PC-9 (cell line): ENCODE measurements around the gene ADH7. TPM values are rescaled to one million over a fixed set of nuclear protein-coding genes. Genes with fewer than 3 reads are reported as not detected.

Experiments
- BruUV-seq: library from RNA; stranded (reverse); fragments of 400-500 nt; replicated peaks from 2 replicates; lab custom pipeline; 2021; lab: Mats Ljungman, UMichigan
- CTCF ChIA-PET: fragments of 300-600 bp; sonication (Branson Sonifier 250); formaldehyde crosslinking; loops from one replicate; lab custom pipeline; 2022; ENCODE audit warnings: antibody characterized with exemption; lab: Charles Lee
- POLR2A ChIA-PET: fragments of 300-600 bp; sonication (Branson Sonifier 250); formaldehyde crosslinking; loops from one replicate; lab custom pipeline; 2022; ENCODE audit warnings: antibody characterized with exemption; ENCODE audit not compliant: unreplicated experiment; lab: Charles Lee
- DNase-seq, 2 experiments: peaks; one replicate each; pipeline versions ENCODE4 v3.0.0 to v3.0.0-alpha.2; 2015 to 2022; ENCODE audit warnings: mixed read lengths in 1 of 2
- H2AFZ ChIP-seq: fragments of 200-600 bp; sonication (generic); 2 replicates; pipeline ENCODE4 v1.8.1; 2017; ENCODE audit warnings: antibody characterized with exemption
- H3F3A ChIP-seq: fragments of 200-600 bp; sonication (generic); 2 replicates; pipeline ENCODE4 v1.8.1; 2017; ENCODE audit warnings: antibody characterized with exemption, mild to moderate bottlenecking, low read depth; ENCODE audit not compliant: insufficient read depth
- H3K27ac ChIP-seq: fragments of 200-600 bp; sonication (generic); 2 replicates; pipeline ENCODE4 v1.6.1; 2016; ENCODE audit warnings: mixed run types
- H3K27me3 ChIP-seq: fragments of 200-600 bp; sonication (generic); 2 replicates; pipeline ENCODE4 v1.6.1; 2016; ENCODE audit warnings: low read depth, mixed run types; ENCODE audit not compliant: insufficient read depth
- H3K36me3 ChIP-seq: fragments of 200-600 bp; sonication (generic); 2 replicates; pipeline ENCODE4 v1.6.1; 2016; ENCODE audit warnings: low read depth, mixed run types
- H3K4me1 ChIP-seq: fragments of 200-600 bp; sonication (generic); replicated peaks from 2 replicates; pipeline ENCODE4 v1.6.1; 2016; ENCODE audit warnings: mixed run types; ENCODE audit not compliant: insufficient read depth
- H3K4me2 ChIP-seq: fragments of 200-600 bp; sonication (generic); 2 replicates; pipeline ENCODE4 v1.6.1; 2017; ENCODE audit warnings: mixed run types
- H3K4me3 ChIP-seq: fragments of 200-600 bp; sonication (generic); 2 replicates; pipeline ENCODE4 v1.6.1; 2016; ENCODE audit warnings: mixed run types
- H3K79me2 ChIP-seq: fragments of 200-600 bp; sonication (generic); 2 replicates; pipeline ENCODE4 v1.6.1; 2017; ENCODE audit warnings: low read depth, mixed run types
- H3K9me2 ChIP-seq: fragments of 200-600 bp; sonication (generic); 2 replicates; pipeline ENCODE4 v1.8.1; 2017; ENCODE audit warnings: mild to moderate bottlenecking; ENCODE audit not compliant: insufficient read depth
- H3K9me3 ChIP-seq: fragments of 200-600 bp; sonication (generic); 2 replicates; pipeline ENCODE4 v1.8.1; 2016; ENCODE audit warnings: low read depth; ENCODE audit not compliant: insufficient read depth
- H4K20me1 ChIP-seq: fragments of 200-600 bp; sonication (generic); 2 replicates; pipeline ENCODE4 v1.8.1; 2017; ENCODE audit not compliant: insufficient read depth
- CTCF ChIP-seq: fragments of 200-600 bp; sonication (generic); conservative IDR thresholded peaks from 2 replicates; pipeline ENCODE4 v1.6.1; 2017; ENCODE audit warnings: mixed run types, antibody characterized with exemption, mild to moderate bottlenecking, moderate library complexity
- EZH2 ChIP-seq: fragments of 200-600 bp; sonication (generic); IDR thresholded peaks from 2 replicates; pipeline ENCODE4 v1.8.0; 2017; ENCODE audit warnings: antibody characterized with exemption, low read depth
- intact Hi-C: fragments of 100-400 bp; cut with micrococcal nuclease; formaldehyde crosslinking; loops from one replicate; pipeline ENCODE4 v1.10.0; 2022; ENCODE audit not compliant: unreplicated experiment
- total RNA-seq: library from RNA; stranded (reverse); gene quantifications from 2 replicates; pipeline ENCODE4 v1.2.3, GENCODE V29; 2021

The ADH7 gene
- total RNA-seq, 1 experiment from 2014 or later: not detected

GRCh38 chr4:99447079-99447478, 11.9 kb upstream of the ADH7 start:
- intact Hi-C loops: loop anchor here (5.0 kb wide), 1 partner anchor 515 kb away; no protein-coding TSS in a partner anchor
- no peaks in the 10 kb centered on the region for H3K27me3 ChIP-seq
- peak overlapping the region; percentile 99 for H3K27ac ChIP-seq
- peak overlapping the region; percentile 52 for H3K4me2 ChIP-seq
- peaks cover 47% of the 10 kb centered on the region for H3K9me3 ChIP-seq
- no peaks in the 10 kb centered on the region for H4K20me1 ChIP-seq
- TF ChIP-seq EZH2: no peak
- TF ChIP-seq CTCF: no peak
- peak overlapping the region; percentile 49 for H2AFZ ChIP-seq
- DNase-seq: peak; percentile 42 to 86
- POLR2A ChIA-PET: no interaction called here
- H3K36me3 ChIP-seq: peaks cover 11% of the 10 kb centered on the region
- no peaks in the 10 kb centered on the region for H3K79me2 ChIP-seq
- CTCF ChIA-PET: no interaction called here
- H3F3A ChIP-seq: peaks cover 17% of the 10 kb centered on the region; the same call in 1 of the 2 replicates
- BruUV-seq: no TSS peak
- peaks cover 28% of the 10 kb centered on the region for H3K4me1 ChIP-seq
- H3K9me2 ChIP-seq: no peaks in the 10 kb centered on the region
- peak overlapping the region; percentile 29; the same call in 1 of the 2 replicates for H3K4me3 ChIP-seq

- H3K4me3 ChIP-seq: no peak overlapping the region
- ChIA-PET CTCF (no interaction called here), POLR2A (no interaction called here)
- TF ChIP-seq EZH2 (no peak), CTCF (no peak)
- no peaks in the 10 kb centered on the region for H3F3A ChIP-seq
- no peaks in the 10 kb centered on the region; the same call in 1 of the 2 replicates for H3K9me2 ChIP-seq
- no peaks in the 10 kb centered on the region for H3K36me3 ChIP-seq
- H4K20me1 ChIP-seq: no peaks in the 10 kb centered on the region
- H3K4me1 ChIP-seq: no peaks in the 10 kb centered on the region
- 0 out of 2 replicates have a peak overlapping the region, but pooled peaks have one; percentile 22 for H2AFZ ChIP-seq
- H3K9me3 ChIP-seq: no peaks in the 10 kb centered on the region
- BruUV-seq: no TSS peak
- no peak overlapping the region for H3K27ac ChIP-seq
- H3K27me3 ChIP-seq: no peaks in the 10 kb centered on the region
- intact Hi-C loops: no loop called here
- DNase-seq: no peak
- no peaks in the 10 kb centered on the region for H3K79me2 ChIP-seq
- no peak overlapping the region for H3K4me2 ChIP-seq
Observed at GRCh38 chr4:99438405-99438780, 3.3 kb upstream of the ADH7 start.

- Histone ChIP-seq H3K4me2 (no peak overlapping the region), H2AFZ (no peak overlapping the region), H3K4me1 (no peaks in the 10 kb centered on the region), H3K27ac (no peak overlapping the region), H3K79me2 (no peaks in the 10 kb centered on the region), H3K9me3 (no peaks in the 10 kb centered on the region), H3F3A (no peaks in the 10 kb centered on the region), H3K4me3 (no peak overlapping the region), H4K20me1 (no peaks in the 10 kb centered on the region), H3K36me3 (no peaks in the 10 kb centered on the region), H3K27me3 (no peaks in the 10 kb centered on the region), H3K9me2 (no peaks in the 10 kb centered on the region; the same call in 1 of the 2 replicates)
- intact Hi-C loops: no loop called here
- BruUV-seq: no TSS peak
- no peak for DNase-seq
- TF ChIP-seq EZH2 (no peak), CTCF (no peak)
- POLR2A ChIA-PET: no interaction called here
- CTCF ChIA-PET: no interaction called here
Observed at GRCh38 chr4:99437723-99438404, 2.7 kb upstream of the ADH7 start.
